Germinal center (tissue), 1 donor: ENCODE measurements around the gene TLCD1.

ENCODE experiments used
- DNase-seq: peaks from one replicate; pipeline ENCODE4 v3.0.0; 2012; ENCODE audit warnings: mixed read lengths, low spot score

TLCD1 gene

GRCh38 chr17:28712705-28713415 is 13.2 kb downstream of the TLCD1 start:
- DNase-seq = no peak

- peak; percentile 80 for DNase-seq
These were observed 13.9 kb downstream of the TLCD1 start for GRCh38 chr17:28712032-28712704.

GRCh38 chr17:28711723-28712031 is 14.4 kb downstream of the TLCD1 start, which contains the start of gene PROCA1:
PROCA1 (minus strand) TSS chr17:28711888; CDS start chr17:28711660, 228 bp downstream.
- DNase-seq = peak; percentile 48

- peak; percentile 92 for DNase-seq
These were observed 14.9 kb downstream of the TLCD1 start for GRCh38 chr17:28710861-28711722.

- DNase-seq = no peak
These were observed 18.7 kb downstream of the TLCD1 start for GRCh38 chr17:28707339-28707720.

GRCh38 chr17:28706471-28707338 is 19.3 kb downstream of the TLCD1 start:
- DNase-seq = no peak

GRCh38 chr17:28705728-28706334 is 20.2 kb downstream of the TLCD1 start:
- DNase-seq = no peak

GRCh38 chr17:28705074-28705659 is 20.9 kb downstream of the TLCD1 start:
- DNase-seq = no peak

GRCh38 chr17:28704219-28704858 is 21.7 kb downstream of the TLCD1 start:
- DNase-seq = no peak

- no peak for DNase-seq
These were observed 22.3 kb downstream of the TLCD1 start for GRCh38 chr17:28703552-28704218.

- no peak for DNase-seq
These were observed 23.3 kb downstream of the TLCD1 start for GRCh38 chr17:28702752-28703150.

- DNase-seq = no peak
These were observed 23.8 kb downstream of the TLCD1 start for GRCh38 chr17:28702026-28702751.

GRCh38 chr17:28700830-28701492 is 25.1 kb downstream of the TLCD1 start:
- DNase-seq = no peak

- DNase-seq = no peak
These were observed 25.8 kb downstream of the TLCD1 start for GRCh38 chr17:28700278-28700677.

GRCh38 chr17:28698253-28698941 is 27.6 kb downstream of the TLCD1 start:
- DNase-seq = no peak

- DNase-seq = no peak
These were observed 32.2 kb downstream of the TLCD1 start for GRCh38 chr17:28693869-28694268.

GRCh38 chr17:28689011-28689410 is 37.0 kb downstream of the TLCD1 start:
- DNase-seq = no peak

GRCh38 chr17:28688481-28688880 is 37.6 kb downstream of the TLCD1 start:
- DNase-seq = no peak
